Right renal cortex interstitium (tissue), 3 donors: ENCODE measurements around the gene OR12D1. TPM values are rescaled to one million over a fixed set of nuclear protein-coding genes. Genes with fewer than 3 reads are reported as not detected.

ENCODE experiments used
- DNase-seq, 3 donors: peaks; one replicate each; pipeline ENCODE4 v3.0.0-alpha.2; 2013; ENCODE audit warnings: low read depth in 3 of 3, low spot score in 2 of 3
- polyA plus RNA-seq, 3 donors: library from polyadenylated mRNA; unstranded; fragments of 120-200 nt; gene quantifications; one replicate each; pipeline ENCODE4 v1.2.1, GENCODE V29; 2013; ENCODE audit not compliant: insufficient read length in 3 of 3

Gene OR12D1
- polyA plus RNA-seq, 3 donors: not detected

- DNase-seq: no peak
These were observed 47.3 kb downstream of the OR12D1 start for GRCh38 chr6:29462022-29462421.

- no peak for DNase-seq
These were observed 50.6 kb downstream of the OR12D1 start for GRCh38 chr6:29465279-29465678.

- no peak for DNase-seq
These were observed 51.1 kb downstream of the OR12D1 start for GRCh38 chr6:29465801-29466200.

- DNase-seq: no peak
These were observed 51.5 kb downstream of the OR12D1 start for GRCh38 chr6:29466241-29466640.

Other genes with a start within 250 kb of the OR12D1 start
- gene OR2J2, start 244.0 kb upstream of the OR12D1 start, polyA plus RNA-seq: not detected
- gene OR14J1, start 113.2 kb upstream of the OR12D1 start, polyA plus RNA-seq: under 1 TPM; 0.04 to 0.08 (median 0.06) TPM
- gene OR5V1, start 46.1 kb upstream of the OR12D1 start, polyA plus RNA-seq: not detected
- not detected for gene OR12D3, start 39.6 kb upstream of the OR12D1 start, polyA plus RNA-seq
- gene OR12D2, start 19.3 kb upstream of the OR12D1 start, polyA plus RNA-seq: not detected
- gene OR10C1, start 24.4 kb downstream of the OR12D1 start, polyA plus RNA-seq: not detected
- gene OR11A1, start 42.1 kb downstream of the OR12D1 start, polyA plus RNA-seq: not detected
- not detected for gene OR2H1, start 42.2 kb downstream of the OR12D1 start, polyA plus RNA-seq
- not detected for gene MAS1L, start 73.0 kb downstream of the OR12D1 start, polyA plus RNA-seq
- gene UBD, start 144.8 kb downstream of the OR12D1 start, polyA plus RNA-seq: 1 to 10 TPM in 2 of 3 donors, under 1 TPM in 1; 0.75 to 2.3 (median 1.2) TPM
- gene OR2H2, start 170.2 kb downstream of the OR12D1 start, polyA plus RNA-seq: under 1 TPM in 2 of 3 donors, not detected in 1; 0.07 to 0.18 TPM
- gene GABBR1, start 218.3 kb downstream of the OR12D1 start, polyA plus RNA-seq: 10 to 100 TPM; 35.7 to 49.9 (median 42.7) TPM
- gene MOG, start 242.2 kb downstream of the OR12D1 start, polyA plus RNA-seq: not detected